HG02623 (cell line): Measurements from ENCODE around the gene VTI1A.

Experiments used
- ATAC-seq: cut with Tn5 transposase; IDR thresholded peaks from one replicate; pipeline ENCODE4 v1.9.1; 2021; ENCODE audit warnings: moderate library complexity; ENCODE audit not compliant: unreplicated experiment

VTI1A gene

GRCh38 chr10:112671743-112672142 lies 224.7 kb downstream of the VTI1A start:
- no peak for ATAC-seq

DNA sequence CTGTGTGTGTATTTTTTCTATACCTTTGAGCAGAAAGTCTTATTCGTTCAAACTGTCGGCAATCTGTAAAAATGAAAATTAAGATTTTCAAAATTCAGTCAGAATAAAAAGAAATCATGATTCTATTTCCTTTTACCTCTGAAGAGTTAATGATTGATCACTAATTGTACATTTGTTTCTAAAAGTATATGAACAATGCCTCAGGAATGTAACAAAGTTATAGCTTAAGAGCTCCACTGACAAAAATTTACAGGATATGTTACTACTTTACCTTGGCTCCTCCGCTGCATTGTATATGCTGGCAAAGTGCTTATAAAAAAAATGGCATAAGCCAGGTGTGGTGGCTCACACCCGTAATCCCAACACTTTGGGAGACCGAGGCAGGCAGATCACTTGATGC lies 225.7 kb downstream of the VTI1A start:
- ATAC-seq = no peak

DNA sequence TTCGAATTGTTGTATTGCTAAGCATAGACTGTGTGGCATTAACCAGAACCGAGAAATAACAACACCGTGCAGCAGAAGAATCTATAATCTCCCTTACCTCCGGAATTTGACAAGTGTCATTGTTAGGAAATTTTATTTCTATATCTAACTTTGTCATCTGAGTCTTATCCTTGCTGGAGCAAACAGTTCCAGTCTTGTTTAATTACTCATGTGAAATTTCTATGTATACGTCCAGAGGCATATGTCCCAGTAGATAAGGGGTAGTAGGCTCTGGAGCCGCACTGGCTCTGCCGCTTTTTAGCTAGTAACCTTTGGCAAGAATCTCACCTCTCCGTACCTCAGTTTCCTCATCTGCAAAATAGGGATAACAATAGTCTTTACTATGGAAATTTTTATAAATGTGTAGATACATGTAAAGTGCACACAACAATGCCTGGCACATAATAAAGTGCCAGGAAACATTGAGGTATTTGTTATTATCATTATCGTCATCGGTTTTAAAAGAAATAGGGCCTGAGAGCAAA lies 228.6 kb downstream of the VTI1A start:
- ATAC-seq = no peak

DNA sequence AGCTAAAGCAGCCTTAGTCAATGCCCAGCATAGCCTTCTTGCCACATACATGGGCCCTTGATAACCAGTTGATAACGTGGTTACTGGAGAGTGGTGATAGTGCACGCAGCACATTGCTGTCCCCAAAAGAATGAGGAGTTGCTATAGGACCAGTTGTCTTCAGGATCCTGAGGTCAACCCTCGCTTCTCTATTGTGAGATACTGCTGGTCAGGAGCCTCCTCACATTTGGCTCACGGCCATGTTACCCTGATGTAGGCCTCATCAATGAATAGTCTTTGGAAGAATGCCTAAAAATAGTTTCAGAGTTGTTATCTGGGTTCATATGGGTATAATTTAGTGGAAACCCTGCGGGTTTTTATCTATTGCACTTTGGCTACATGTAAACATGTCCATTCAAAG lies 230.7 kb downstream of the VTI1A start:
- no peak for ATAC-seq

GRCh38 chr10:112678581-112678980 lies 231.6 kb downstream of the VTI1A start:
- ATAC-seq = no peak

- ATAC-seq = no peak
These were observed 232.0 kb downstream of the VTI1A start for GRCh38 chr10:112678987-112679386.

DNA sequence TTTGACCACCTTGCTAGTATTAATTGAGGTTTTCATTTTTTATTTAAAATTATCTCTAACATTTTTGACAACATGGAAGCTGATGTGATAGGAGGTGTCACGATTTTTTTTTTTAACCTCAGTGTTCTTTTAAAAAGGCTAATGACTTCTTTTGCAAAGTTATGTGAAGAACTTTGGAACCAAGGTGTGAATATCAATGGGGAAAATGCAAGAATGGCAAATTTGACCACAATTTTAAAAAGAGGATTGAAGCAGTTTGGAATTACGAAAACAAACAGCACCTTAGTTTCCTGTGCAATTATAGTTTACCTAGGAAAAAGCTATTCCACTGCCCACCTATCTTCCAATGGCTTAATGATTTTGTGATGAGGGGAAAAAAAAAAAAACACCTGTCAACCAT lies 232.4 kb downstream of the VTI1A start:
- ATAC-seq = no peak

- ATAC-seq = no peak
These were observed 233.6 kb downstream of the VTI1A start for GRCh38 chr10:112680586-112680985.

- ATAC-seq = no peak
These were observed 240.6 kb downstream of the VTI1A start for GRCh38 chr10:112687647-112688046.

DNA sequence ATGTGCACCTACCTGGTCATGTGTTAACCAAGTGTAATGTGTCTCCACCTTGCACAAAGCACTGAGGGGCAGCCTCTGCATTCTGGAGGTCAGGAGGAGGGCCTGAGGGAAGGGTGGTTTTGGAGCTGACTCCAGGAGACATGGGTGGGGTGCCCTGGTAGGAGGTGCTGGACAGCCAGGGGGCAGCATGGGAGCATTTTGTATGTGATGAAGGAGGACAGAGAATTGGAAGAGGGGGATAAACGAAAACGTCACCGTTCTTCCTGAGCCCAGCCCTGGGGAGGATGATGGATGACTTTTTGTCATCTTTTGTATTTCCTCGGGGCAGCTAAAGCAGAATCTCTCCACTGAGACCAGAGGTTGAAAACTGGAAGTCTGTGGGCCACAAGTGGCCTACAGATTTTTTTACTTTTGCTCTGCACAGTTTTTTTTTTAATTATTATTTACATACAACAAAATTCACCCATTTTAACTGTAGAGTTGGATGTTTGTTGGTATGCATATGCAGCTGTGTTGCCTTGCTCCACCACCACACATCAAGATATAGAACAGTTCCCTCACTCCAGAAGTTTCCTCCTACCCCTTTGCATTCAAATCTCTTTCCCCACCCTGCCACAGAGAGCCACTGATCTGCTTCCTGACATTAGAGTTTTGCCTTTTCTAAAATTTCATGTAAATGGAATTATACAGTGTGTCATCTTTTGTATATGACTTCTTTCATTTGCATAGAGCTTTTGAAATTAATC lies 242.5 kb downstream of the VTI1A start:
- ATAC-seq = no peak

DNA sequence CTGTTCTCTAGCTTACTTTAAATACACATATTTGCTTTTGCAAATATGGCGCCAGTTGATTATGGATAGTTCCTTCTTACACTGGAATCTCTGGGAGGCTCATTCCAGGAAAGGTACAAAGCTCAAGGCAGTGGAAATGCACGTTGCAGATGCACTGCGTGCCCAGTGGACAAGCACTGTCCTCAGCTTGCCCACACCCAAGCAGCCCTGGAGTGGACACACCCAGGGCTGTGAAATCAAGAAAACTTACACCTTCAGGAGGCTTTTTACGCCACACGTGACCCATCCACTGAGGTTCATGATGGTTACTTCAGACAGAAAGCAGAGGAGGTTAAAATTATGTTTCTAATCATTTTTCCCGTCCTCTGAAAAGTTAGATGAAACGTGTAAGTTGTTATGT lies 248.5 kb downstream of the VTI1A start:
- ATAC-seq = no peak

DNA sequence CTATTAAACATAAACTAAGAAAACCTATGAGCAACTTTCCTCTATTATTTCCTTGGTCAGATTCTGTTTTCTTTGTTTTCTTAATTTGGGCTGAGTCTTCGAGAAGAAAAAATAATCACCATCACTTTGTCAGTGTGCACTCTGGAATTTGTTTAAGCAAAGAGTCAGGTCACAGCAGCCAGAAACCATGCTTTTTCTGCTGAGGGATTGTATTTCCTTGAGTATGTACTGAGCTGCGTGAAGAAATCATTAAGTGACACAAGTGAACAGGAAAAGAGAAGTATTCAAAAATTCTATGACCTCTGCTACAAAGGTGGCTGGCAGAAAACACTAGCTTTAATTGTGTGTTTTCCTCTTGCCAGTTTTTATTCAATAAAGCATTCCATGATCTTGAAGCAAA lies 249.6 kb downstream of the VTI1A start:
- no peak for ATAC-seq

DNA sequence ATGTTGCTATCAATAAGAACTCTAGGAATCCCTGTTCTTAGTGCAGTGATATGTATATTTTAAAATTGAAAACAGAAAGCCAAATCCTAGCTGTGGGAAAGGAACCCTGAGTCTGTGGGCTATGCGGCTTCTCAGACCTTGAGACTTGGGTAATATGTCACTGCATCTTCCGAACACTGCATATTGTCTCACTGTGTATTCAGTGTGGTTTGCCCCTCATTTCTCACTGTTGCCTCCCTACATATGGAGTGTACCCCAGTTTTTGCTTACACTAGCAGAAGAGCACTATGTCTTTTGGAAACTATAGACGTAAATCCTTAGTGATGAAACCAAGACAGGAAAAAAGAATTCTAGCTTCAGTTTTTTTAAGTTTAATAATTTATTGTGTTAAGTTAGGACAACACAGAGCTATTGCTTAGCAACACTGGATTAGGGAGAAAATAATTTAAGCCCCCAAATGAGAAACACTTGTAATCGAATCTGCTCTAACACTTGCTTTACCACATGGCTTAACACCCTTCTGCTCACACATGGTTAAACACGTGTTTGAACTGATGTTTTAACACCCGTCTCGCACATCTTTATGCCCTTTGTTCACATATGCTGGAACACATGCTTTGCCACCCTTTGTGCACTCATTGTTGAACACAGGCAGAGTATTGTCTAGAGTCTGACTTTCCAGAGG lies 251.3 kb downstream of the VTI1A start:
- no peak for ATAC-seq

- no peak for ATAC-seq
These were observed 251.8 kb downstream of the VTI1A start for GRCh38 chr10:112698818-112699164.

DNA sequence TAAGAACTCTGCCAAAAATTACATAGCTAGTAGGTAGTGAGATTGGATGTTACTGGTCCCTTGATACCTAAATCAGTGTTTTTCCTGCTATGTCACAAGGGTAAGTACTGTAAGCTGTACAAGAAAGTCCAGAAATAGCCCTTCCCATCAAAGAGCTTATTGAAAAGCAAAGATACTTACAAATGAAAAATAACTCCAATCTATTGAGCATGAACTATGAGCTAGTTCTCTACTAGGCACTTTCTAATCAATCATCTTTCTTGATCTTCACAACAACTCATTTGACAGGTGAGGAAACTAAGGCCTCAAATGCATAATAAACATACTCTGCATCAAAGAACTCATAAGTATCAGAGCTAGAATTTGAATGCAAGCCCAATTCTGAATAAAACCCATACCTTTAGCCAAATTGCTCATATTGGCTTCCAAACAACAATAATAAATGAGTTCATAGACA lies 253.2 kb downstream of the VTI1A start:
- no peak for ATAC-seq

- no peak for ATAC-seq
These were observed 254.3 kb downstream of the VTI1A start for GRCh38 chr10:112701211-112701877.

DNA sequence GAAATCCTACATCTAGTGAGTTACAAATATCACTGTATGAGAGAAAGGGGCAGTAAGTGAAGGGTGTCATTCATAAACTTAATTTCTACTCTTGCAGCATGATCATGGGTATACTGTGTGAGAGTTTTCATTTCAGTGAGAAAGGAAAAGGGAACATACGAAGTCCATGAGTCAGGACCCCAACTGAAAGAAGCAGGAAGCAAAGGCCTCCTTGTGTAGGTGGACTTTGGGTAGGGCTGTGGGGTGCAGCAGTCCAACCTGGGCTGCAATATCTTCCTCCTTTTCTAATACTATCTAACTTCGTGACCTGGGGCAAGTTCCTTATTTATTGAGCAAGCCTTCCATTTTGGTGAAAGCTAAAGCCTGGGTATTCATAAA lies 254.9 kb downstream of the VTI1A start:
- no peak for ATAC-seq

- no peak for ATAC-seq
These were observed 259.6 kb downstream of the VTI1A start for GRCh38 chr10:112706577-112706976.

DNA sequence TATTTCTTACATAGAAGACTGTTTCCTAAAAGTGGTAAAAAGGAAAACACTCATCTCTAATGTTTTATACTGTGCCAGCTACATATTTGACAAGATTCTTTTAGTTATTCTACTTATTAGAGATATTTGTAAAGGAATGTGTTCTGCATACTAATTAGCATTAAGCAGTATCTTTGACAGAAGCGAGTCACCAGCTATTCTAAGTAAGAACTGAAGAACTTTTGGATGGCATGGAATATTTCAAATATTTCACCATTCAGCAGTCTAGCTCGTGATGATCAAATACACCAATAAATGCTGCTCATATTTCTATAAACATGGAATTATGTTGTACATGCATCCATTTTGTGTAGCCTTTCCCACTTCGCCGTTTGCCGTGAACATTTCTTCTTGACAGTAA lies 261.4 kb downstream of the VTI1A start:
- no peak for ATAC-seq

- ATAC-seq = no peak
These were observed 263.5 kb downstream of the VTI1A start for GRCh38 chr10:112710528-112710927.

DNA sequence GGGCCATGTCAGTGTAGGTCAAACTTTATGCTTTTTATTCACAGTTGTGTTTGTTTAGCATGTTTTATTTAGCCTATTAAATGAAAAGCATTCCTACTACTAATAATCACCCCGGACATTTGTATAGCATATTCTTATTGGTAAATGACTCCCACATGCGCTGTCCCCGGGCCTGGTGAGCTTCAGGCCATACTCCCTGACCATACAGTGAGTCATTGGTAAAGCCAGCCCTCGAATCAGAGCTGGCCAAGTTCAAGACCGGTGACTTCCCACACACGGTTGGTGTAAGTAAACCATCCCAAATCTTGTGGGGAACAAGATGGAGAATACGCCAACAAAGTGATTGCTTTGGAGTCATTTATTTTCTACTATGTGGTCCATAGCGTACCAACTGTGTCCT lies 264.4 kb downstream of the VTI1A start:
- no peak for ATAC-seq

DNA sequence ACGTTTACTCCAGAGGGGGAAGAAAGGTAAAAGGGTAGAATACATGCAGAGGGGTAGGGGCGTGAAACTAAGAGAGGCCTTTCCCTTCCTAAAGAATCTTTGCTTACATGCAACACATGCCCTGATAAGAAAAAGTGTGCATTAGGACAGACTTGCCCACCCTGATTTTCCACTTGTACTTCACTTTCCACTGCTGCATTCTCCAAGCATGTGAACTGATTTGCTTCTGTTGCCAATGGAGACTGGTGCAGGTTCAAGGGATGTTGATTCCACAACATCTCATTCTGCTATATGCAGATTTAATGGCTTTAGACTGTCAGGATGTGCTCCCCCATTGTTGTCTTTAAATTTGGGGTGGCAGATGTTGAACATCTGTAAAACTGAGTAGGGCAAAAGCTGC lies 265.5 kb downstream of the VTI1A start:
- ATAC-seq = no peak
